Aorta (tissue), 5 donors: ENCODE results near the gene NIPA2. TPM values are rescaled to one million over a fixed set of nuclear protein-coding genes. Genes with fewer than 3 reads are reported as not detected.
A peak's percentile ranks its signal among the peaks of the same experiment; 100 is the strongest.

Experiments
- ATAC-seq: fragments of 200-7000 bp; cut with Tn5 transposase; one replicate; pipeline ENCODE4 v1.9.1; 2022; ENCODE audit warnings: moderate library complexity; ENCODE audit not compliant: low FRiP score
- DNase-seq, 2 donors: peaks; one replicate each; pipeline ENCODE4 v3.0.0-alpha.2; 2020
- H3K27ac ChIP-seq, 2 donors: one replicate each; pipeline ENCODE4 v1.5.1; 2013; ENCODE audit warnings: low read length in 2 of 2, mild to moderate bottlenecking in 2 of 2, moderate library complexity in 2 of 2, control low read depth in 1 of 2, inconsistent platforms in 1 of 2, low read depth in 1 of 2
- H3K27me3 ChIP-seq, 2 donors: one replicate each; pipeline ENCODE4 v1.6.1; 2013; ENCODE audit warnings: control low read depth in 1 of 2, low read length in 1 of 2, mild to moderate bottlenecking in 1 of 2, moderate library complexity in 1 of 2; ENCODE audit not compliant: insufficient read depth in 2 of 2, control insufficient read depth in 1 of 2
- H3K36me3 ChIP-seq, 2 donors: one replicate each; pipeline ENCODE4 v1.6.1; 2013; ENCODE audit warnings: control low read depth in 1 of 2, low read length in 1 of 2, mild to moderate bottlenecking in 1 of 2; ENCODE audit not compliant: insufficient read depth in 2 of 2, control insufficient read depth in 1 of 2
- H3K4me1 ChIP-seq, 2 donors: one replicate each; pipeline ENCODE4 v1.6.1; 2013; ENCODE audit warnings: low read length in 2 of 2, control low read depth in 1 of 2, mild to moderate bottlenecking in 1 of 2, moderate library complexity in 1 of 2; ENCODE audit not compliant: insufficient read depth in 2 of 2, control insufficient read depth in 1 of 2
- H3K4me3 ChIP-seq, 2 donors: one replicate each; pipeline ENCODE4 v1.5.1; 2013; ENCODE audit warnings: low read length in 2 of 2, control low read depth in 1 of 2, mild to moderate bottlenecking in 1 of 2
- H3K9me3 ChIP-seq: one replicate; pipeline ENCODE4 v1.6.1; 2013; ENCODE audit warnings: mild to moderate bottlenecking, low read length; ENCODE audit not compliant: control insufficient read depth
- WGBS, 2 donors: extraction: QIAGEN DNeasy Blood & Tissue Kit; methylation state at CpG; one replicate each; pipeline ENCODE4 v1.1.7; 2013; 5-methylcytosine and 5-hydroxymethylcytosine counted together
- intact Hi-C, 2 donors: fragments of 100-400 bp; cut with DNase I; formaldehyde crosslinking; loops; one replicate each; pipeline versions ENCODE4 v1.14.2 to v1.15.0; 2022
- polyA plus RNA-seq, 2 donors: library from polyadenylated mRNA; stranded (reverse); fragments of 200-250 nt; gene quantifications; one replicate each; pipeline ENCODE4 v1.2.3, GENCODE V29; 2013
- total RNA-seq, 2 donors: library from RNA; stranded (reverse); fragmentation: NEBNext Ultra II Directional; extraction: Animal tissue kit (Norgen Biotek cat#: 25700); gene quantifications; one replicate each; pipeline ENCODE4 v1.2.1, GENCODE V29; 2021
- donor health status: healthy with polysubstance abuse.
- donor health status: Bipolar disorder and iron deficiency.
- donor health status: DM: no; HTN: no; CAD: no.
- donor health status: DM: no; HTN: no; CAD: no.
- donor health status: DM: yes; HTN: yes; CAD: no.

NIPA2 gene
- total and polyA plus RNA-seq, 4 donors: 5.9 to 30.1 (median 20.0) TPM

- intact Hi-C loops: no loop called here
- Histone ChIP-seq H3K4me1 (no peaks in the 10 kb centered on the region), H3K27me3 (no peaks in the 10 kb centered on the region), H3K9me3 (no peaks in the 10 kb centered on the region), H3K36me3 (peaks cover 2 to 8% of the 10 kb centered on the region in 2 donors), H3K27ac (no peak overlapping the region), H3K4me3 (no peak overlapping the region)
- ATAC-seq (no peak), DNase-seq (peak in 1 of 2 donors; percentile 30)
- WGBS, 2 donors: 94 to 95% methylated on average over 13 of the region's 13 CpGs
These were observed 55.4 kb downstream of the NIPA2 start for GRCh38 chr15:22893881-22894280.

GRCh38 chr15:22895465-22896190 lies 57.2 kb downstream of the NIPA2 start:
- no peak for ATAC-seq
- no peak overlapping the region for H3K27ac ChIP-seq
- no peak overlapping the region for H3K4me3 ChIP-seq
- WGBS, 2 donors: 95% methylated on average over 10 of the region's 10 CpGs
- DNase-seq: peak in 1 of 2 donors; percentile 46
- no peaks in the 10 kb centered on the region for H3K4me1 ChIP-seq
- peaks cover 2 to 10% of the 10 kb centered on the region in 2 donors for H3K36me3 ChIP-seq
- H3K27me3 ChIP-seq: no peaks in the 10 kb centered on the region
- intact Hi-C loops: no loop called here
- H3K9me3 ChIP-seq: no peaks in the 10 kb centered on the region

- DNase-seq (peak in 1 of 2 donors; percentile 69), ATAC-seq (no peak)
- Histone ChIP-seq H3K9me3 (no peaks in the 10 kb centered on the region), H3K27me3 (no peaks in the 10 kb centered on the region), H3K4me3 (no peak overlapping the region), H3K4me1 (no peaks in the 10 kb centered on the region), H3K36me3 (peaks cover 0 to 2% of the 10 kb centered on the region in 2 donors), H3K27ac (no peak overlapping the region)
- intact Hi-C loops: no loop called here
- WGBS, 2 donors: 92 to 94% methylated on average over 11 of the region's 11 CpGs
These were observed 63.6 kb downstream of the NIPA2 start for GRCh38 chr15:22902046-22902445.

- H3K27me3 ChIP-seq: no peaks in the 10 kb centered on the region
- no peak overlapping the region for H3K4me3 ChIP-seq
- H3K27ac ChIP-seq: no peak overlapping the region
- DNase-seq: peak in 1 of 2 donors; percentile 53
- intact Hi-C loops: no loop called here
- peaks cover 0 to 5% of the 10 kb centered on the region in 2 donors for H3K36me3 ChIP-seq
- no peaks in the 10 kb centered on the region for H3K9me3 ChIP-seq
- 78 to 84% methylated on average over 12 of the region's 12 CpGs for WGBS, 2 donors
- H3K4me1 ChIP-seq: no peaks in the 10 kb centered on the region
- no peak for ATAC-seq
These were observed 64.1 kb downstream of the NIPA2 start for GRCh38 chr15:22902578-22902977.

- Histone ChIP-seq H3K4me3 (no peak overlapping the region), H3K36me3 (peaks cover 0 to 6% of the 10 kb centered on the region in 2 donors), H3K4me1 (no peaks in the 10 kb centered on the region), H3K9me3 (no peaks in the 10 kb centered on the region), H3K27me3 (no peaks in the 10 kb centered on the region), H3K27ac (no peak overlapping the region)
- 90 to 91% methylated on average over 11 of the region's 11 CpGs for WGBS, 2 donors
- DNase-seq: peak in 1 of 2 donors; percentile 72
- peak; percentile 21 for ATAC-seq
- intact Hi-C loops: no loop called here
These were observed 64.5 kb downstream of the NIPA2 start for GRCh38 chr15:22902981-22903380.

GRCh38 chr15:22903427-22903826 lies 65.0 kb downstream of the NIPA2 start:
- Histone ChIP-seq H3K9me3 (no peaks in the 10 kb centered on the region), H3K4me3 (no peak overlapping the region), H3K4me1 (no peaks in the 10 kb centered on the region), H3K27me3 (no peaks in the 10 kb centered on the region), H3K27ac (no peak overlapping the region), H3K36me3 (peaks cover 0 to 6% of the 10 kb centered on the region in 2 donors)
- intact Hi-C loops: no loop called here
- ATAC-seq (peak; percentile 5), DNase-seq (peak in 1 of 2 donors; percentile 59)
- 87 to 91% methylated on average over 17 to 18 of the region's 18 CpGs for WGBS, 2 donors

- Histone ChIP-seq H3K9me3 (no peaks in the 10 kb centered on the region), H3K4me1 (no peaks in the 10 kb centered on the region), H3K27me3 (no peaks in the 10 kb centered on the region), H3K4me3 (no peak overlapping the region), H3K36me3 (peaks cover 0 to 6% of the 10 kb centered on the region in 2 donors), H3K27ac (no peak overlapping the region)
- peak in 1 of 2 donors; percentile 72 for DNase-seq
- intact Hi-C loops: no loop called here
- 79 to 80% methylated on average over 19 of the region's 19 CpGs for WGBS, 2 donors
- ATAC-seq: peak; percentile 26
These were observed 65.6 kb downstream of the NIPA2 start for GRCh38 chr15:22903961-22904534.

- peaks cover under 1 to 8% of the 10 kb centered on the region in 2 donors for H3K36me3 ChIP-seq
- no peaks in the 10 kb centered on the region for H3K4me1 ChIP-seq
- DNase-seq (peak in 1 of 2 donors; percentile 64), ATAC-seq (no peak)
- no peak overlapping the region for H3K4me3 ChIP-seq
- H3K9me3 ChIP-seq: no peaks in the 10 kb centered on the region
- 69 to 73% methylated on average over 11 of the region's 11 CpGs for WGBS, 2 donors
- no peaks in the 10 kb centered on the region for H3K27me3 ChIP-seq
- H3K27ac ChIP-seq: no peak overlapping the region
- intact Hi-C loops: no loop called here
These were observed 66.3 kb downstream of the NIPA2 start for GRCh38 chr15:22904736-22905135.
